HepG2 (cell line): ENCODE measurements around the gene METTL16. TPM values are rescaled to one million over a fixed set of nuclear protein-coding genes. Genes with fewer than 3 reads are reported as not detected.

ENCODE experiments used
- AHDC1 ChIP-seq: sonication (generic); formaldehyde crosslinking; IDR thresholded peaks from 2 replicates; pipeline ENCODE4 v1.5.1; 2020; ENCODE audit warnings: mild to moderate bottlenecking, missing genetic modification reagents, borderline replicate concordance
- ATF2 ChIP-seq: sonication (generic); formaldehyde crosslinking; IDR thresholded peaks from 2 replicates; pipeline ENCODE4 v1.4.0; 2020; ENCODE audit warnings: missing genetic modification reagents
- ATF7 ChIP-seq, 2 experiments: fragments of 450-650 bp in 1 of 2; sonication (generic) in 1 of 2; formaldehyde crosslinking in 1 of 2; IDR thresholded peaks; 2 replicates each; pipeline versions ENCODE4 v1.4.0 to v1.6.1; 2016 to 2020; ENCODE audit warnings: antibody characterized with exemption in 1 of 2, mild to moderate bottlenecking in 1 of 2, missing genetic modification reagents in 1 of 2
- CREB1 ChIP-seq, 2 experiments: fragments of 450-650 bp in 1 of 2; IDR thresholded peaks; 2 replicates each; pipeline ENCODE4 v1.6.1; 2016 to 2017; ENCODE audit warnings: control low read depth in 1 of 2, mild to moderate bottlenecking in 1 of 2, missing compliant biosample characterization in 1 of 2, missing genetic modification characterization in 1 of 2
- GZF1 ChIP-seq: sonication (generic); formaldehyde crosslinking; IDR thresholded peaks from 2 replicates; pipeline ENCODE4 v1.5.1; 2020; ENCODE audit warnings: mild to moderate bottlenecking, missing genetic modification reagents
- HNF4A ChIP-seq: sonication (generic); formaldehyde crosslinking; IDR thresholded peaks from 2 replicates; pipeline ENCODE4 v1.4.0; 2020; ENCODE audit warnings: missing genetic modification reagents
- HOXA3 ChIP-seq: sonication (generic); formaldehyde crosslinking; IDR thresholded peaks from 2 replicates; pipeline ENCODE4 v1.5.0; 2020; ENCODE audit warnings: missing genetic modification reagents
- KAT7 ChIP-seq: IDR thresholded peaks from 2 replicates; pipeline ENCODE4 v1.6.1; 2018; ENCODE audit warnings: borderline replicate concordance, missing compliant biosample characterization
- MEIS2 ChIP-seq: sonication (generic); formaldehyde crosslinking; IDR thresholded peaks from 2 replicates; pipeline ENCODE4 v1.9.0; 2021; ENCODE audit warnings: mild to moderate bottlenecking, missing genetic modification reagents
- NFYB ChIP-seq: sonication (generic); formaldehyde crosslinking; IDR thresholded peaks from 2 replicates; pipeline ENCODE4 v1.4.0; 2020; ENCODE audit warnings: missing genetic modification reagents
- RXRB ChIP-seq: IDR thresholded peaks from 2 replicates; pipeline ENCODE4 v1.6.1; 2016; ENCODE audit warnings: borderline replicate concordance, missing genetic modification reagents, missing compliant biosample characterization
- SAP130 ChIP-seq: IDR thresholded peaks from 2 replicates; pipeline ENCODE4 v1.6.1; 2016; ENCODE audit warnings: low read depth
- SIN3A ChIP-seq: IDR thresholded peaks from 2 replicates; pipeline ENCODE4 v1.6.1; 2011; ENCODE audit warnings: low read depth, mild to moderate bottlenecking, control low read depth, low read length, borderline replicate concordance
- TGIF2 ChIP-seq: IDR thresholded peaks from 2 replicates; pipeline ENCODE4 v1.6.1; 2016; ENCODE audit warnings: control low read depth, missing compliant biosample characterization
- ZC3H13 ChIP-seq: sonication (generic); formaldehyde crosslinking; IDR thresholded peaks from 2 replicates; pipeline ENCODE4 v1.8.1; 2023; ENCODE audit warnings: mild to moderate bottlenecking, missing genetic modification reagents, moderate library complexity
- ZNF280B ChIP-seq: sonication (generic); formaldehyde crosslinking; IDR thresholded peaks from 2 replicates; pipeline ENCODE4 v1.5.0; 2020; ENCODE audit warnings: missing genetic modification reagents, mild to moderate bottlenecking, borderline replicate concordance
- ZNF333 ChIP-seq: sonication (generic); formaldehyde crosslinking; IDR thresholded peaks from 2 replicates; pipeline ENCODE4 v1.4.0; 2020; ENCODE audit warnings: mild to moderate bottlenecking, missing genetic modification reagents, borderline replicate concordance
- ZNF510 ChIP-seq: sonication (generic); formaldehyde crosslinking; IDR thresholded peaks from 2 replicates; pipeline ENCODE4 v1.4.0; 2020; ENCODE audit warnings: low read depth, mild to moderate bottlenecking, missing genetic modification reagents
- ZNF598 ChIP-seq: sonication (generic); formaldehyde crosslinking; IDR thresholded peaks from 2 replicates; pipeline ENCODE4 v1.5.1; 2020; ENCODE audit warnings: mild to moderate bottlenecking, missing genetic modification reagents, borderline replicate concordance
- ZNF749 ChIP-seq: sonication (generic); formaldehyde crosslinking; IDR thresholded peaks from 2 replicates; pipeline ENCODE4 v1.8.0; 2022; ENCODE audit warnings: mild to moderate bottlenecking, missing genetic modification reagents, moderate library complexity, borderline replicate concordance
- polyA plus RNA-seq, 8 experiments: library from polyadenylated mRNA; depleted of rRNA in 3 of 8; stranded (reverse) in 7 of 8; unstranded in 1 of 8; fragments of >200 nt; fragmentation: Illumina TruSeq in 4 of 8; extraction: Trizol in 4 of 8; gene quantifications; 2 replicates each; pipeline versions ENCODE4 v1.2.1 to v1.2.3, GENCODE V29; 2011 to 2016; ENCODE audit warnings: low read depth in 4 of 8, missing spikeins in 1 of 8, mixed read lengths in 1 of 8; ENCODE audit not compliant: insufficient read depth in 1 of 8
- total RNA-seq, 5 experiments: library from RNA; depleted of rRNA; stranded (reverse); fragments of >200 nt; fragmentation: Illumina TruSeq; extraction: Trizol; gene quantifications; 2 replicates each; pipeline ENCODE4 v1.2.3, GENCODE V29; 2016; ENCODE audit warnings: low read depth in 1 of 5

The METTL16 gene
- total and polyA plus RNA-seq, 2 of the 13 experiments (the other 11 are each of a cell fraction or from before 2014, with no cell fraction given) = 11.6 to 18.5 TPM

GRCh38 chr17:2401426-2402221, 110.1 kb downstream of the METTL16 start (continued):
- peak; percentile 51; the same call in 1 of the 2 replicates for TF ChIP-seq ZNF749 (CRISPR knock-in tag)
- TF ChIP-seq ZNF280B = peak; percentile 73; the same call in 1 of the 2 replicates
- peak; percentile 73; the same call in 1 of the 2 replicates for TF ChIP-seq ATF2
- TF ChIP-seq GZF1 (CRISPR knock-in tag) = no peak
- 0 out of 2 replicates have a peak, but pooled peaks have one; percentile 70 for TF ChIP-seq ZC3H13 (CRISPR knock-in tag)
- TF ChIP-seq KAT7 (CRISPR knock-in tag) = 0 out of 2 replicates have a peak, but pooled peaks have one; percentile 24
- no peak for TF ChIP-seq ATF7 (IDR thresholded peaks at IDR 0.05)
- TF ChIP-seq ATF7 (CRISPR knock-in tag; IDR thresholded peaks at IDR 0.05) = peak; percentile 75; the same call in 1 of the 2 replicates
- TF ChIP-seq HNF4A (CRISPR knock-in tag) = no peak; the same call in 1 of the 2 replicates
- TF ChIP-seq CREB1 (IDR thresholded peaks at IDR 0.05) = peak; percentile 88
- peak; percentile 94 for TF ChIP-seq CREB1 (CRISPR knock-in tag; IDR thresholded peaks at IDR 0.05)
- no peak for TF ChIP-seq ZNF510 (CRISPR knock-in tag)
- TF ChIP-seq HOXA3 (CRISPR knock-in tag) = peak; percentile 76
- TF ChIP-seq ZNF598 (CRISPR knock-in tag) = no peak
- peak; percentile 25; the same call in 1 of the 2 replicates for TF ChIP-seq RXRB (CRISPR knock-in tag)
- no peak for TF ChIP-seq ZNF333 (CRISPR knock-in tag)
- peak; percentile 84; the same call in 1 of the 2 replicates for TF ChIP-seq SIN3A
- peak; percentile 41; the same call in 1 of the 2 replicates for TF ChIP-seq TGIF2 (CRISPR knock-in tag)
- peak; percentile 86 for TF ChIP-seq NFYB (CRISPR knock-in tag)
- TF ChIP-seq MEIS2 (CRISPR knock-in tag) = peak; percentile 32; the same call in 1 of the 2 replicates
- no peak for TF ChIP-seq AHDC1 (CRISPR knock-in tag)
- TF ChIP-seq SAP130 (CRISPR knock-in tag) = peak; percentile 93
